Stimulated activated naive CD8-positive, alpha-beta T cell treated with anti-CD3 and anti-CD28 coated beads, Interleukin-15, amount 100 ng/mL, for 72 hours (primary cell): ENCODE measurements around the gene UPK1A.
"Not testable (repeated sequence)": the region's sequence is repeated elsewhere in the genome, so short reads cannot be mapped to it uniquely, and the experiment has no call there.

Source experiments
- ATAC-seq: fragments of 150-1000 bp; cut with Tn5 transposase; 2 replicates; pipeline ENCODE4 v1.10.0; 2021; ENCODE audit warnings: mild to moderate bottlenecking, moderate library complexity
- DNase-seq, 2 donors: peaks; one replicate each; pipeline ENCODE4 v3.0.0; 2021 to 2022
- H3K27ac Mint-ChIP-seq, 2 donors: one replicate each; pipeline ENCODE4 v1.8.0; 2022; ENCODE audit warnings: mild to moderate bottlenecking in 2 of 2, mixed read lengths in 2 of 2, moderate library complexity in 2 of 2
- H3K27me3 Mint-ChIP-seq: one replicate; pipeline ENCODE4 v1.8.0; 2022; ENCODE audit warnings: mixed read lengths
- H3K4me1 Mint-ChIP-seq: one replicate; pipeline ENCODE4 v1.8.0; 2022; ENCODE audit warnings: mild to moderate bottlenecking, mixed read lengths
- H3K4me3 Mint-ChIP-seq, 2 donors: one replicate each; pipeline ENCODE4 v1.8.0; 2022; ENCODE audit warnings: mild to moderate bottlenecking in 2 of 2, mixed read lengths in 2 of 2, moderate library complexity in 1 of 2
- H3K9me3 Mint-ChIP-seq, 2 donors: one replicate each; pipeline ENCODE4 v1.8.0; 2022; ENCODE audit warnings: mixed read lengths in 2 of 2

UPK1A gene

DNA sequence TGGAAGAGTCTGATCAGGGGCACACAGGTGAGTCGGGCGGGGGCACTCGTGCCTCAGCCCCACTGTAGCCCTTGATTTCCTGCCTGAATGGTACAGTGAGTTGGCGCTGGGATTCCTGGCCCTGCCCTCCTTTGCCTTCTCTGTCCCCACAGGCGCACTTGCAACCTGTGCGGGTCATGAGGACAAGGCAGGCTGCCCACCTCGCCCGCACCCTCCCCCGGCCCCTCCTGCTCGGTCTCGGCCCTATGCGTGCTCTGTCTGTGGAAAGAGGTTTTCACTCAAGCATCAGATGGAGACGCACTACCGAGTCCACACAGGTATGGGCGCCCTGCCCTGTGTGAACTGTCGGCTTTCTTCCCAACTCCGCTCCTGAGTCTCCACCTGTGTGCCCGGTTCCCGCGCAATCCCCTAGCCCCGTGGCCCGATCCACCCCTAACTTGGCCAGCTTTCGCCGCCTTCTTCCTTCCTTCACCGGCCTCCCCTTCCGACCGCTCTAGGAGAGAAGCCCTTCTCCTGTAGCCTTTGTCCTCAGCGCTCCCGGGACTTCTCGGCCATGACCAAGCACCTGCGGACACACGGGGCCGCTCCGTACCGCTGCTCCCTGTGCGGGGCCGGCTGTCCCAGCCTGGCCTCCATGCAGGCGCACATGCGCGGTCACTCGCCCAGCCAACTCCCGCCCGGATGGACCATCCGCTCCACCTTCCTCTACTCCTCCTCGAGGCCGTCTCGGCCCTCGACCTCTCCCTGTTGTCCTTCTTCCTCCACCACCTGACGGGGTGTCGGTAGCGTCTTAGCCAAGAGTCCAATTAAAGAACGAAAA, 49.9 kb downstream of the UPK1A start:
- DNase-seq = peak; percentile 25 to 53
- Mint-ChIP-seq H3K27me3 (no peaks in the 10 kb centered on the region), H3K4me3 (peak overlapping the region; percentile 88 to 93), H3K4me1 (peaks cover 59% of the 10 kb centered on the region), H3K27ac (peak overlapping the region; percentile 94 to 95), H3K9me3 (no peaks in the 10 kb centered on the region)
- ATAC-seq = no peak

DNA sequence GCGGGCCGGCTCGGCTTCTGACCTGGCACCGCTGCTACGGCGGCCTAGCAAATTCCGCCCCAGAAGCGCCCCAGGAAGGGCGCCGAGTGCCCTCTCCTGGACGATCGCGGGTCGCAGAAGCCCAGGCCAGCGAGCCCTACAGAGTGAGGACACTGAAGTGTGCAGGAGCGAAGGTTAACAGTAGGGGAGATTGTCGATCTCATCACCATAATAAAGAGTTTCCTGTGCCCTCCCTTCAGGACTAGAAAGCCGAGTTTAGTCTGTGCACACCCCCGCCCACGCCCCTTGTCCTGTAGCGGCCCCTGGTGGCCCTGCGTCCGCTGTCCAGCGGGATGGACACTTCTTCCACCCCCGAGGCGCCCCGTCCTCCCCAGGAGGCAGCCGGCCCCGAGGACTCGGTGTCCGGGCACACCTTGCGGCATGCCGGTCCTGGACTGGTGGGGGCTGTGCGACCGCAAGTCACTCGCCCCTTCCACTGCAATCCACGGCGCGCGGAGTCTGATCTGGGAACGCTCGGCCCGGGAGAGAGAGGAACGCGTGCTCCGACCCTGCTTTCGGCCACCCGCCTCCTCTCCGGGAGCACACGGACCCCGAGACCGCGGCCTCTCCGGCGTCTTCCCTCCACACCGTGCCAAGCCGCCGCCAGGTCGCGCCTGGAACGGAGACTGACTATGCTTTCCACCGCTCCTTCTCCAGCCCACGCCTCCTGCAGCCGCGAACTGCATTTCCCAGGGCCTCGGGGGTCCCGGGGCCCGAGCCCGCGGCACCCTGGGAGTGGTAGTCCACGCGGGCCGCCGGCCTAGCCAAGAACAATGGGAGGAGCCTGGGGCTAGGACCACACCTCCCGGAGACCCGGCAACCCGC, 50.7 kb downstream of the UPK1A start:
- Mint-ChIP-seq H3K4me3 (peak overlapping the region; percentile 88 to 93), H3K4me1 (peaks cover 59% of the 10 kb centered on the region), H3K27ac (peak overlapping the region; percentile 94 to 95), H3K9me3 (no peaks in the 10 kb centered on the region), H3K27me3 (no peaks in the 10 kb centered on the region)
- peak; percentile 98 for DNase-seq
- ATAC-seq = peak; percentile 68

DNA sequence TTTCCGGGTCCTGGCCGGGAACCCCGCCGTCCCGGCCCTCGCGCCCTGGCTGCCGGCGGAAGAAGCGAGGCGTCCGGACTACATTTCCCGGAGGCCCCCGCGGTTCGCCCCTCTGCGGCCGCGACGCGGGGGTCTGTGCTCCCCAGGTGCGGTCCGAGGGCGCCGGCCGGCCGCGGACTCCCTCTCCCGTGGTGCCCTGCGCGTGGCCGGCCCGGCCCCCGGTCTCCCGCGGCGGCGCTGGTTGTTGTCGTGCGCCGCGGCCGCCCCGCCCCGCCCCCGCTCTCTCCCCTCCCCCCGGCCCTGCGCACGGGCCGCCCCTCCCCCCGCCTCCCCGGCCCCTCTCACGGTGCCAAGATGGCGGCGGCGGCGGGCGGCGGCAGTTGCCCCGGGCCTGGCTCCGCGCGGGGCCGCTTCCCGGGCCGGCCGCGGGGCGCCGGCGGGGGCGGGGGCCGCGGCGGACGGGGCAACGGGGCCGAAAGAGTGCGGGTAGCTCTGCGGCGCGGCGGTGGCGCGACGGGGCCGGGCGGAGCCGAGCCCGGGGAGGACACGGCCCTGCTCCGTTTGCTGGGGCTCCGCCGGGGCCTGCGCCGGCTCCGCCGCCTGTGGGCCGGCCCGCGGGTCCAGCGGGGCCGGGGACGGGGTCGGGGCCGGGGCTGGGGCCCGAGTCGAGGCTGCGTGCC, 51.5 kb downstream of the UPK1A start, which contains the start of gene KMT2B:
Gene KMT2B (plus strand): TSS at position 339 of the 680 bp plus-strand sequence. CDS start 16 bp downstream, at position 355.
- peaks cover 59% of the 10 kb centered on the region for H3K4me1 Mint-ChIP-seq
- peak; percentile 55 for ATAC-seq
- peak within 1 kb of the TSS; percentile 95 for H3K27ac Mint-ChIP-seq
- H3K9me3 Mint-ChIP-seq = no peaks in the 10 kb centered on the region
- peak within 1 kb of the TSS; percentile 93 to 94 for H3K4me3 Mint-ChIP-seq
- no peak for DNase-seq
- no peaks in the 10 kb centered on the region for H3K27me3 Mint-ChIP-seq

DNA sequence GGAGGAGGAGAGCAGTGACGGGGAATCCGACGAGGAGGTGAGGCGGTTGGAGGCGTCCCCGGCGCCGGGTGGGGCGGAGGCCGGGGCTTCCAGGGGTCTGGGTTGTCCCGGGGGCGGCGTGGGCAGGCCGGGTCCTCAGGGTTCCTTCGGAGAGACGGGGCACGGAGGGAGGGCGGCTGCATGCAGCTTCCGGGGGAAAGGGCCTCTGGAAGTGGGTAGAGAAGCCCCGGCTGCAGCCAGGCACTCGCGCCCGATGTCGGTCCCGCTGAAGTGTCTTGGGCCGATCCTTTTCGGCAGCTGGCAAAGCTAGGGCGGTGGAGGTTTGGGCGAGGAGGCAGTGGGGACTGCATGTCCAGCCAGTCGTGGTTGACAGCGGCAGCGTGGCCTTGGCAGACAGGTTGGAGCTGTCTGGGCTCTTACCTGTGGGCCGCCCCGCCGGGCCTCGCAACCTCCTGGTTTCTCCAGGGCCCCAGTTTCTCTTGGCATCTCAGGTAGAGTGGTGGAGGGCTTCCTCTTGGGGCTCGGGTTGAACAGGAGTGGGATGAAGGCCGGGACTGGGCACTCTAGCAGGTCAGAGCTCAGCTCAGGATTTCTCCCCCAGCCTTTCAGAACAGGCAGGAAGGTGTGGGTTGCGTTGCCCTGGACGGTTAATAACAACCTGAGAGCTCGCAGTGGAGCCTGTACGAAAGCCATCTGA, 52.2 kb downstream of the UPK1A start:
- peak; percentile 72 to 77 for DNase-seq
- Mint-ChIP-seq H3K4me3 (peak overlapping the region; percentile 91 to 94), H3K27me3 (no peaks in the 10 kb centered on the region), H3K9me3 (no peaks in the 10 kb centered on the region), H3K27ac (peak overlapping the region; percentile 93 to 95), H3K4me1 (peaks cover 64% of the 10 kb centered on the region)
- ATAC-seq = peak; percentile 19

DNA sequence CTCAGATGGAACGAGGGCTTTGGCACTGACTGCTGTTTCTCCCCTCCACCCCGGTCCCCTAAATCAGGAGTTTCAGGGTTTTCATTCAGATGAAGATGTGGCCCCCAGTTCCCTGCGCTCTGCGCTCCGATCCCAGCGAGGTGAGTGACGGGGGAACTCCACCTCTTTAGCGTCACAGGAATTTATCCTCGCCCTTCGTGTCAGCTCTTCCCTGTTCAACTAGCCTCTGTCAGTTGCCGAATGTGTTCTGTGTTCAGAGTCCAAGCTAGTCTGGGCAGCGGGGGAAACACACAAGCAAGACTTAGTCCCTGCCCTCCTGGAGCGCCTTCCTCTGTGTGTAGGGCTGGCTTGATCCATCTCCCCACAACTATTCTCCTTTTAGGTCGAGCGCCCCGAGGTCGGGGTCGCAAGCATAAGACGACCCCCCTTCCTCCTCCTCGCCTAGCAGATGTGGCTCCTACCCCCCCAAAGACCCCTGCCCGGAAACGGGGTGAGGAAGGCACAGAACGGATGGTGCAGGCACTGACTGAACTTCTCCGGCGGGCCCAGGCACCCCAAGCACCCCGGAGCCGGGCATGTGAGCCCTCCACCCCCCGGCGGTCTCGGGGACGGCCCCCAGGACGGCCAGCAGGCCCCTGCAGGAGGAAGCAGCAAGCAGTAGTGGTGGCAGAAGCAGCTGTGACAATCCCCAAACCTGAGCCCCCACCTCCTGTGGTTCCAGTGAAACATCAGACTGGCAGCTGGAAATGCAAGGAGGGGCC, 53.3 kb downstream of the UPK1A start:
- no peaks in the 10 kb centered on the region for H3K9me3 Mint-ChIP-seq
- ATAC-seq = no peak

DNA sequence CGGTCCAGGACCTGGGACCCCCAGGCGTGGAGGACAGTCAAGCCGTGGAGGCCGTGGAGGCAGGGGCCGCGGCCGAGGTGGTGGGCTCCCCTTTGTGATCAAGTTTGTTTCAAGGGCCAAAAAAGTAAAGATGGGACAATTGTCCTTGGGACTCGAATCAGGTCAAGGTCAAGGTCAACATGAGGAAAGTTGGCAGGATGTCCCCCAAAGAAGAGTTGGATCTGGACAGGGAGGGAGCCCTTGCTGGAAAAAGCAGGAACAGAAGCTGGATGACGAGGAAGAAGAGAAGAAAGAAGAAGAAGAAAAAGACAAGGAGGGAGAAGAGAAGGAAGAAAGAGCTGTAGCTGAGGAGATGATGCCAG, 53.8 kb downstream of the UPK1A start:
- DNase-seq (no peak), ATAC-seq (no peak)
- Mint-ChIP-seq H3K27me3 (no peaks in the 10 kb centered on the region), H3K4me1 (peaks cover 53% of the 10 kb centered on the region), H3K9me3 (no peaks in the 10 kb centered on the region), H3K4me3 (peak overlapping the region; percentile 11 to 64), H3K27ac (peak overlapping the region; percentile 38 to 57)

More for the DNA sequence above, 53.3 kb downstream of the UPK1A start:
- DNase-seq = no peak
- Mint-ChIP-seq H3K27me3 (no peaks in the 10 kb centered on the region), H3K4me3 (peak overlapping the region; percentile 91 to 94), H3K27ac (peak overlapping the region; percentile 93 to 95), H3K4me1 (peaks cover 58% of the 10 kb centered on the region)

DNA sequence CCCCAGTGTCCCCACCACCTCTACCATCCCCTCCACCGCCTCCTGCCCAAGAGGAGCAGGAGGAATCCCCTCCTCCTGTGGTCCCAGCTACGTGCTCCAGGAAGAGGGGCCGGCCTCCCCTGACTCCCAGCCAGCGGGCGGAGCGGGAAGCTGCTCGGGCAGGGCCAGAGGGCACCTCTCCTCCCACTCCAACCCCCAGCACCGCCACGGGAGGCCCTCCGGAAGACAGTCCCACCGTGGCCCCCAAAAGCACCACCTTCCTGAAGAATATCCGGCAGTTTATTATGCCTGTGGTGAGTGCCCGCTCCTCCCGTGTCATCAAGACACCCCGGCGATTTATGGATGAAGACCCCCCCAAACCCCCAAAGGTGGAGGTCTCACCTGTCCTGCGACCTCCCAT, 54.3 kb downstream of the UPK1A start:
- ATAC-seq (no peak), DNase-seq (no peak)
- peak overlapping the region; percentile 45 to 48 for H3K4me3 Mint-ChIP-seq

DNA sequence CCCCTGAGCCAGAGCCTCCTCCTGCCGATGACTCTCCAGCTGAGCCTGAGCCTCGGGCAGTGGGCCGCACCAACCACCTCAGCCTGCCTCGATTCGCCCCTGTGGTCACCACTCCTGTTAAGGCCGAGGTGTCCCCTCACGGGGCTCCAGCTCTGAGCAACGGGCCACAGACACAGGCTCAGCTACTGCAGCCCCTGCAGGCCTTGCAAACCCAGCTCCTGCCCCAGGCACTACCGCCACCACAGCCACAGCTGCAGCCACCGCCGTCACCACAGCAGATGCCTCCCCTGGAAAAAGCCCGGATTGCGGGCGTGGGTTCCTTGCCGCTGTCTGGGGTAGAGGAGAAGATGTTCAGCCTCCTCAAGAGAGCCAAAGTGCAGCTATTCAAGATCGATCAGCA, 55.1 kb downstream of the UPK1A start:
- DNase-seq (no peak), ATAC-seq (no peak)
- H3K4me1 Mint-ChIP-seq = peaks cover 53% of the 10 kb centered on the region
- H3K4me3 Mint-ChIP-seq = peak overlapping the region in 1 of 2 donors; percentile 56
- H3K27me3 Mint-ChIP-seq = no peaks in the 10 kb centered on the region
- no peaks in the 10 kb centered on the region for H3K9me3 Mint-ChIP-seq
- H3K27ac Mint-ChIP-seq = peak overlapping the region; percentile 13 to 96

More for the DNA sequence above, 54.3 kb downstream of the UPK1A start:
- H3K27ac Mint-ChIP-seq = peak overlapping the region in 1 of 2 donors; percentile 96
- H3K9me3 Mint-ChIP-seq = no peaks in the 10 kb centered on the region
- H3K4me1 Mint-ChIP-seq = peaks cover 52% of the 10 kb centered on the region
- H3K27me3 Mint-ChIP-seq = no peaks in the 10 kb centered on the region

DNA sequence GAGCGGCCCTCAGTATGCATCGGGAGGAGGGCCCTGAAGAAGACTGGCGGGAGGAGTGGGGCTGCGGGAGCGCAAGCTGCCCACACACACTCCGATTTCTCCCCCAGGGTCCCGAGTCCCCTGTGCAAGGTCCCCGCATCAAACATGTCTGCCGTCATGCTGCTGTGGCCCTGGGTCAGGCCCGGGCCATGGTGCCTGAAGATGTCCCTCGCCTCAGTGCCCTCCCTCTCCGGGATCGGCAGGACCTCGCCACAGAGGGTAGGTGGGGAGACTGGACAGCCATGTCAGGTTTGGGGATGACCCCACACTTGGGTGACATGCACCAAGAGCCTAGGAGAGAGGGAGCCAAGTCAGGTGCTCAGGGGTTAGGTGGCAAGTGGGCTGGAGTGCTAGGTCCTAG, 56.1 kb downstream of the UPK1A start:
- Mint-ChIP-seq H3K4me1 (peaks cover 53% of the 10 kb centered on the region), H3K27ac (peak overlapping the region in 1 of 2 donors; percentile 96), H3K27me3 (no peaks in the 10 kb centered on the region), H3K9me3 (no peaks in the 10 kb centered on the region), H3K4me3 (peak overlapping the region in 1 of 2 donors; percentile 13)
- DNase-seq = no peak
- no peak for ATAC-seq

DNA sequence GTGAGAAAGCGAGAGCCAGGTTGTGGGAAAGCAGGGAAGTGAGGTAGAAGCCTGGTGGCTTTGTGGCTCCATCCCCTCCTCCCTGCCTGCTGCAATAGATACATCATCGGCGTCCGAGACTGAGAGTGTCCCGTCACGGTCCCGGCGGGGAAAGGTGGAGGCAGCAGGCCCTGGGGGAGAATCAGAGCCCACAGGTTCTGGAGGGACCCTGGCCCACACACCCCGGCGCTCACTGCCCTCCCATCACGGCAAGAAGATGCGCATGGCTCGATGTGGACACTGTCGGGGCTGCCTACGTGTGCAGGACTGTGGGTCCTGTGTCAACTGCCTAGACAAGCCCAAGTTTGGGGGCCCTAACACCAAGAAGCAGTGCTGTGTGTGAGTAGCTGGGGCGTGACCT, 56.6 kb downstream of the UPK1A start:
- ATAC-seq (no peak), DNase-seq (no peak)
- peaks cover 53% of the 10 kb centered on the region for H3K4me1 Mint-ChIP-seq
- H3K27ac Mint-ChIP-seq = peak overlapping the region in 1 of 2 donors; percentile 96
- H3K9me3 Mint-ChIP-seq = no peaks in the 10 kb centered on the region
- H3K27me3 Mint-ChIP-seq = no peaks in the 10 kb centered on the region
- no peak overlapping the region for H3K4me3 Mint-ChIP-seq

DNA sequence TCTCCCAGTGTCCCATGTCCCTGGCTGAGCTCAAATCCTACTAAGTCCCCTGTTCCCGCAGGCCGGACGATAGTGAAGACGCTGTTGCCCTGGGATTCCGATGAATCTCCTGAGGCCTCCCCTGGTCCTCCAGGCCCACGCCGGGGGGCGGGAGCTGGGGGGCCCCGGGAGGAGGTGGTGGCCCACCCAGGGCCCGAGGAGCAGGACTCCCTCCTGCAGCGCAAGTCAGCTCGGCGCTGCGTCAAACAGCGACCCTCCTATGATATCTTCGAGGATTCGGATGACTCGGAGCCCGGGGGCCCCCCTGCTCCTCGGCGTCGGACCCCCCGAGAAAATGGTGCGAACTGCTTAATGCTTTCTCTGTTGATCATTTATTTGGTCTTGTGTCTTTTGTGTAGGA, 57.4 kb downstream of the UPK1A start:
- H3K9me3 Mint-ChIP-seq = no peaks in the 10 kb centered on the region
- ATAC-seq (no peak), DNase-seq (no peak)
- peak overlapping the region in 1 of 2 donors; percentile 76 for H3K27ac Mint-ChIP-seq
- H3K4me1 Mint-ChIP-seq = peaks cover 53% of the 10 kb centered on the region
- no peak overlapping the region for H3K4me3 Mint-ChIP-seq
- no peaks in the 10 kb centered on the region for H3K27me3 Mint-ChIP-seq

DNA sequence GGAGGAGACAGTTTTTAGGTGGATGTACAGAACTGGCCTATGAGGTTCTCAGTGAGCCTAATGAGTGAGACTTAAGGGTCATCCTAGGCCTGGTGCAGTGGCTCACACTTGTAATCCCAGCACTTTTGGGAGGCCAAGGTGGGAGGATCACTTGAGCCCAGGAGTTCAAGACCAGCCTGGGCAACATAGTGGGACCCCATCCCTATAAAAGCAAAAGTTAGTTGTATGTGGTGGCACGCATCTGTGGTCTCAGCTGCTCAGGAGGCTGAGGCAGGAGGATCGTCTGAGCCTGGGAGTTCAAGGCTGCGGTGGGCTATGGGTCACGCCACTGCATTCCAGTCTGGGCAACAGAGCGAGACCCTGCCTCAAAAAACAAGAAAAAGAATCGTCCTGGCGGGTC, 57.8 kb downstream of the UPK1A start:
- H3K9me3 Mint-ChIP-seq, DNase-seq, H3K27me3 Mint-ChIP-seq, H3K4me3 Mint-ChIP-seq, ATAC-seq: not testable (repeated sequence)
- Mint-ChIP-seq H3K4me1 (peaks cover 49% of the 10 kb centered on the region), H3K27ac (peak overlapping the region in 1 of 2 donors; percentile 80)

DNA sequence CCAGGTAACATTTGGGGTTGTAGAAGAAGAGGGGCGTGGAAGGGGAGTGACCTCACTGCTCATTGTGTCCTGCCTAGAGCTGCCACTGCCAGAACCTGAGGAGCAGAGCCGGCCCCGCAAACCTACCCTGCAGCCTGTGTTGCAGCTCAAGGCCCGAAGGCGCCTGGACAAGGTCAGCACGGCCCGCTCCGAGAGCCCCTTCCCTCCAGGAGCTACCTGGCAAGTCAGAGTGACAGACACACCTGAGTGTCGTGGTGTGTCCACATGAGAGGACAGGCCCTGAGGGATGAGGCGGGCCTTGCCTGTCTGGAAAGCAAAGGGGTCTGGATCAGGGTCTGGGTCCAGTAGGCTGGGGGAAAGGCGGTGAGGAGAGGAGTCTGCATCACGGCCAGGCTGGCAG, 58.2 kb downstream of the UPK1A start:
- ATAC-seq (no peak), DNase-seq (no peak)
- H3K4me1 Mint-ChIP-seq = peaks cover 44% of the 10 kb centered on the region
- H3K27me3 Mint-ChIP-seq = no peaks in the 10 kb centered on the region
- no peak overlapping the region for H3K4me3 Mint-ChIP-seq
- H3K27ac Mint-ChIP-seq = peak overlapping the region in 1 of 2 donors; percentile 80
- H3K9me3 Mint-ChIP-seq = no peaks in the 10 kb centered on the region

DNA sequence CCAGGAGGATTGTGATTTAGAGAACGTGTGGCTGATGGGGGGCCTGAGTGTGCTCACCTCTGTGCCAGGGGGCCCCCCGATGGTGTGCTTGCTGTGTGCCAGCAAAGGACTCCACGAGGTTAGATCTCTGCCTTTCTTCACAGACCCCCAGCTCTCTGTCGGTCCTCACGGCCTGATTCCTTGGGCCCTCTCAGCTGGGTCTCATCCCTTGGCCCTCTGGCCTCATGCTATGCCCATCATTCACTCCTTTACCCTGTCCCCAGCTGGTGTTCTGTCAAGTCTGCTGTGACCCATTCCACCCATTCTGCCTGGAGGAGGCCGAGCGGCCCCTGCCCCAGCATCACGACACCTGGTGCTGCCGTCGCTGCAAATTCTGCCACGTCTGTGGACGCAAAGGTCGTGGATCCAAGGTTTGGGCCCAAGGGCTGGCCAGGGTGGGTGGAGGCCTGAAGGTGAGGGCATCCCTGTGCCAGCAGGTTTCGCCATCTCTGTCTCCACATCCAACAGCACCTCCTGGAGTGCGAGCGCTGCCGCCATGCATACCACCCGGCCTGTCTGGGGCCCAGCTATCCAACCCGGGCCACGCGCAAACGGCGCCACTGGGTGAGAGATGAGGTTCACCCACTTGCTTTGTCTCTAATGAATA, 59.0 kb downstream of the UPK1A start:
- ATAC-seq (no peak), DNase-seq (no peak)
- Mint-ChIP-seq H3K4me1 (peaks cover 38% of the 10 kb centered on the region), H3K9me3 (no peaks in the 10 kb centered on the region), H3K27me3 (no peaks in the 10 kb centered on the region), H3K4me3 (no peak overlapping the region), H3K27ac (peak overlapping the region; percentile 33 to 82)
